ENCODE data around the gene ZNF536.
"Not testable (repeated sequence)": the region's sequence is repeated elsewhere in the genome, so short reads cannot be mapped to it uniquely, and the experiment has no call there.

The ZNF536 gene

DNA sequence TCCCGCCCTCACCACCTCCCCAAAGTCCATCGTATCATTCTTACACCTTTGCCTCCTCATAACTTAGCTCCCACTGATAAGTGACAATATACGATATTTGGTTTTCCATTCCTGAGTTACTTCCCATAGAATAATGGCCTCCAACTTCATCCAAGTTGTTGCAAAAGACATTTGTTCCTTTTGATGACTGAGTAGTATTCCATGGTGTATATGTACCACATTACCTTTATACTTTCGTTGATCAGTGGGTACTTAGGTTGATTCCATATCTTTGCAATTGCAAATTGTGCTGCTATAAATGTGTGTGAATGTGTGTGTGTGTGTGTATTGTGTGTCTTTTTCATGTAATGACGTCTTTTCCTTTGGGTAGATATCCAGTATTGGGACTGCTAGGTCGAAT lies 109.6 kb downstream of the ZNF536 start:
- no peak for DNase-seq (ENCODE audit: extremely low read depth, low read depth)
- TF ChIP-seq, protein P1, sequence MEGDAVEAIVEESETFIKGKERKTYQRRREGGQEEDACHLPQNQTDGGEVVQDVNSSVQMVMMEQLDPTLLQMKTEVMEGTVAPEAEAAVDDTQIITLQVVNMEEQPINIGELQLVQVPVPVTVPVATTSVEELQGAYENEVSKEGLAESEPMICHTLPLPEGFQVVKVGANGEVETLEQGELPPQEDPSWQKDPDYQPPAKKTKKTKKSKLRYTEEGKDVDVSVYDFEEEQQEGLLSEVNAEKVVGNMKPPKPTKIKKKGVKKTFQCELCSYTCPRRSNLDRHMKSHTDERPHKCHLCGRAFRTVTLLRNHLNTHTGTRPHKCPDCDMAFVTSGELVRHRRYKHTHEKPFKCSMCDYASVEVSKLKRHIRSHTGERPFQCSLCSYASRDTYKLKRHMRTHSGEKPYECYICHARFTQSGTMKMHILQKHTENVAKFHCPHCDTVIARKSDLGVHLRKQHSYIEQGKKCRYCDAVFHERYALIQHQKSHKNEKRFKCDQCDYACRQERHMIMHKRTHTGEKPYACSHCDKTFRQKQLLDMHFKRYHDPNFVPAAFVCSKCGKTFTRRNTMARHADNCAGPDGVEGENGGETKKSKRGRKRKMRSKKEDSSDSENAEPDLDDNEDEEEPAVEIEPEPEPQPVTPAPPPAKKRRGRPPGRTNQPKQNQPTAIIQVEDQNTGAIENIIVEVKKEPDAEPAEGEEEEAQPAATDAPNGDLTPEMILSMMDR (IDR thresholded peaks at IDR 0.05; ENCODE audit: low read depth, low read length, missing control alignments): no peak
- H3K4me3 ChIP-seq (replicated peaks; ENCODE audit: low read depth, low read length): no peak overlapping the region

GRCh38 chr19:30482956-30483355 lies 110.8 kb downstream of the ZNF536 start:
- TF ChIP-seq, protein P1 (IDR thresholded peaks at IDR 0.05; ENCODE audit: low read depth, low read length, missing control alignments): no peak
- no peak for DNase-seq (ENCODE audit: extremely low read depth, low read depth)
- no peak overlapping the region for H3K4me3 ChIP-seq (replicated peaks; ENCODE audit: low read depth, low read length)

GRCh38 chr19:30486250-30486649 lies 114.1 kb downstream of the ZNF536 start:
- H3K4me3 ChIP-seq (replicated peaks; ENCODE audit: low read depth, low read length); DNase-seq (ENCODE audit: extremely low read depth, low read depth): not testable (repeated sequence)

DNA sequence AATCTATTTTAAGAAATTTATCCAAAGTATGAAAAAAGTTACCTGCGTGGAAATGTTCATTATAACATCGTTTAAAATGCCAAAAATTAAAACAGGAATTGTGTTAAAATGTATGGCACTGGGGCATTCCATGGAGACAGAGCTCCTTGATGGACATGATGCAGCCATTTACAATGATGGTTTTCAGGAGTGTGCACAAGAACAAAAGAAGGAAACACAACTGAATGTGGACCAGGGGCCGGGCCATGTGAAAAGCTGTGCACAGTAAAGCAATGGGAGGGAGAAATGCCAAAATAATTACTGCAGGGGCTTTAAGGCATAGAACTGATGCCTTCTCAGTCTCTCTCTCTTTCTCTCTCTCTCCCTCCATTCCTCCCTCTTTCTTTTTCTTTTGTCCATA lies 115.0 kb downstream of the ZNF536 start:
- H3K4me3 ChIP-seq (replicated peaks; ENCODE audit: low read depth, low read length): no peak overlapping the region
- TF ChIP-seq, protein P1 (IDR thresholded peaks at IDR 0.05; ENCODE audit: low read depth, low read length, missing control alignments): no peak
- no peak for DNase-seq (ENCODE audit: extremely low read depth, low read depth)

DNA sequence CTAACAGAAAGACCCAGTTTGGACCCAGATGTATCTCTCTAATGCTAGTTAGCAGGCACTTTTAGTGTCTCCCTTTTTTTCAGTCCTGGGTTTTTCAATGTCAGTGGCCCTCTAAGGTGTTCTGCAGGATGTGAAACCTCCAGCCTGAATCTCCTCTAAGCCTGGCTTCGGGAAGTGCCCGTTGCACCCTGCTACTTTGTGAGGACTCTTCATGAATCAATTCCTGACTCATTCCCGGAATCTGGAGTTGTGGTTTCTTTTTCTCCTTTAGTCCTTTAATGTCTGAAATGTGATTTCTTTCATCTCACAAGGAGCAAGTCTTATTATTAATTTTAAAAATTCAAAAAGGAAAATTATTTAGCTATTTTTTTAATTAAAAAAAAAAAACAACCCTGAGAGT lies 116.0 kb downstream of the ZNF536 start:
- TF ChIP-seq, protein P1 (IDR thresholded peaks at IDR 0.05; ENCODE audit: low read depth, low read length, missing control alignments): no peak
- no peak for DNase-seq (ENCODE audit: extremely low read depth, low read depth)
- H3K4me3 ChIP-seq (replicated peaks; ENCODE audit: low read depth, low read length): no peak overlapping the region

- no peak for DNase-seq (ENCODE audit: extremely low read depth, low read depth)
- no peak overlapping the region for H3K4me3 ChIP-seq (replicated peaks; ENCODE audit: low read depth, low read length)
- TF ChIP-seq, protein P1 (IDR thresholded peaks at IDR 0.05; ENCODE audit: low read depth, low read length, missing control alignments): no peak
These were observed 118.6 kb downstream of the ZNF536 start for GRCh38 chr19:30490760-30491159.

- no peak overlapping the region for H3K4me3 ChIP-seq (replicated peaks; ENCODE audit: low read depth, low read length)
- TF ChIP-seq, protein P1 (IDR thresholded peaks at IDR 0.05; ENCODE audit: low read depth, low read length, missing control alignments): no peak
- no peak for DNase-seq (ENCODE audit: extremely low read depth, low read depth)
These were observed 120.5 kb downstream of the ZNF536 start for GRCh38 chr19:30492586-30493270.

Measured in HFF-Myc (cell line).